NCI-H2029 treated with DMSO at 0.1 percent for 48 hours (cell line): ENCODE results near the gene TMEM63C.

Experiments used
- DNase-seq: peaks from one replicate; lab custom pipeline; 2025; lab: John Stamatoyannopoulos, UW

Gene TMEM63C

DNA sequence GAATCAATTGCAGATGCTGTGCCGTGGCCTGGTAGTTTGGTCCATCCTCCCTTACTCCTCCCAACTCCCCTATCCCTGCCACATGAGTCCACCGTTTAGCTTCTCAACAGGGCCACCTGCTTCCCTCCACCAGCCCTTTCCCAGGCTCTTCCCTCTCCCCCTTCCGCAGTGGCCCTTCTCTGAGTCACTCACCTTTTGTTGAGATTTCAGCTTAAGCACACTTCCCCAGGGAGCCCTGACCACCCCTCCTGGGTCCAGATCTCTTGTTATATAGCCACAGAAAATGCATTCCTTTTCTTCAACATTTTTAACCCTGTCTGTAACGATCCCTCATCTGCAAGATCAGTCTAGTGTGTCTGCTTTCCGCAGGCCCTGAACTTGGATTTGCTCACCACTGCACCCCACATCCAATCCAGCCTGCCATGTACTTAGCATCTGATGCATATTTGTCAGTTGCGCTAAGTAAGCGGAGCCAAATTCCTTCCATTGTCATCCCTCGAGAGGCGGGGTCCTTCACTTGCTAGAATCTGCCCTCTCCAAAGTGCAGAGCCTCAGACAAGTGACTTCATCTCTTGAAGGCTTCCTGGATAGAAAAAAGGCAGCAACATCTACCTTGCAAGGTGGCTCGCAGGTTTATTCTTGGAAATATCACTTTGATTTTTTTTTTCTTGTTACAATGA, 41.1 kb downstream of the TMEM63C start:
- DNase-seq, result no peak

DNA sequence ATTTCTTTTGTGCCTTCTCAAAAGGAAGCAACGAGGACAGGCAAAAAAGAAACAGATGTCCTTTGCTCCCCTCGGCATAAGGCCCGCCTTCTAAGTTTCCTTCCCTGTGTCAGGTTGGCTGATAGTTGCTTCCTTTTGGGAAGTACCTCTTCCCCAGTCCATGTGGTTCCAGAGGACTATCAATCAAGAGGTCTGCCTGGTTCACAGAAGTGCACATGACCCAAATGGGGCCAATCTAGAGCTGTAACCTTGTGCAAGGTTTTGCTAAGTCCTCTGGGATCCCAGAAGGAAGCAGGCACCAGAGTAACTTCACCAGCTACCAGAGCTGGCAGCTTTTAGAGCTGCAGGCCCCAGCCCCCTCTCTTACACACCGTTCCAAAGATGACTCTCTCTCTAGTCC, 42.6 kb downstream of the TMEM63C start:
- no peak for DNase-seq

DNA sequence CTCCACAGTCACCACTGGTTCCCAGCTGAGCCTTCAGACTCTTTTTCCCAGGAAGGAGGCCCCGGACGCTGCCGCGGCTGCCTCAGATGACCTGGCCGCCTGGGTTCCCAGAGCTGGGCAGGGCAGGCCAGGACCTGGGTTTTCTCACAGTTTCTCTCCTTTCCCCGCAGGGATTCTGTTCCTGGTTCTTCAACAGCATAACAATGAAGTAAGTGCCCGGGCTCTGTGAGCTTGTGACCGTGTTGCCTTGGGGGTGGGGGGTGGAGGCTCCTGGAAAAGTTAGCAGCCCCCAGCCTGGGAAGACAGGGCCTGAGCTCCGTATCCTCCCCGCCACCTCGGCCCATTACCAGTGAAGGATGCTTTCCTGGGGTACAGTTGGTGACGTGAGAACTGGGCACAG, 43.7 kb downstream of the TMEM63C start:
- DNase-seq, result no peak

DNA sequence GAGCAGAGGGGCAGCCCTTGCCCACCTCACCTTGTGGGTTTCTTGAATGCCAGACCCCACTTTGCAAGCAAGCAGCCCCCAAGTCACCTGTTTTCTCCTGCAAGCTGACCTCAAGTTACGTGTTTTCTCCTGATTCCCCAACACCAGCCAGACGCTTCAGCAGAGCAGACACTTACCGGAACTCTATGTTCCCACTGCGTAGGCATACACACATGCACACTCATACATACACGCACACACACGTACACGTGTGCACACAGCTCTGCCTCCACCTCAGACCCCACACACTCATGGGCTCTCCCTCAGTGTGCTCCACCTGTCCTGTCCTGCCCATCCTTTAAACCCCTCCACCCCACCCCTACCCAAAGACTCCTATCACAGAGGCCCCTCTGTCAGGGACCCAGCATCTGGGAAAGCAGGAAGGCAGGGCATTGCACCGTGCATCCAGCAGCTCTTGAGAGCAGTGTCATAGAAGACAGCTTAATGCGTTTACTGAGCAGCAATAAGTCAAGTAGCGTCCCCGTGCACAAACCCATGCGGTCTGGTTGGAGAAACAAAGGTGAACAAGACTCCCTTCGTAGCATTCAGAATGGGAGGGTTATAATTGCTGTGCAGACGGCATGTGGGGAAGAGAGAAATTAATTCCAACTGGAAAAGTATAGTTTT, 44.4 kb downstream of the TMEM63C start:
- DNase-seq, result no peak

DNA sequence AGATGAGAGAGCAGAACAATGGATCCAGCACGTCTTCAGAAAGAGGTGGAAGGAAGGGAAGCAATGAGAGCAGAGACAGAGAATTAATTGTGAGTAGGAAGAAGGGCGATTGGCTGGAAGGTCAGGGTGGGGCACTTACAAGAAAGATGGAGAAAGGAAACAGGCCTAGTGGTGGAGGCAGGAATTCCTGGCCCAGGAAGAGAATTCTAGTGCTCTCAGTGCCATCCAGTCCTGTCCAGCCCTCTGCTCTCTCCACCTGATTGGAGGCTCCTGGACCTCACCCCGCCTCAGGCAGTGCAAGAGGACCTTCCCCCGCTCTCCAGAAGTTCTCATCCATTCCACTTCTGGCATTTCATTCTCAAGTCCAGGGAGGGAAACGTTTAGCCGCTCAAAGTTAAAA, 46.5 kb downstream of the TMEM63C start:
- DNase-seq, result no peak

DNA sequence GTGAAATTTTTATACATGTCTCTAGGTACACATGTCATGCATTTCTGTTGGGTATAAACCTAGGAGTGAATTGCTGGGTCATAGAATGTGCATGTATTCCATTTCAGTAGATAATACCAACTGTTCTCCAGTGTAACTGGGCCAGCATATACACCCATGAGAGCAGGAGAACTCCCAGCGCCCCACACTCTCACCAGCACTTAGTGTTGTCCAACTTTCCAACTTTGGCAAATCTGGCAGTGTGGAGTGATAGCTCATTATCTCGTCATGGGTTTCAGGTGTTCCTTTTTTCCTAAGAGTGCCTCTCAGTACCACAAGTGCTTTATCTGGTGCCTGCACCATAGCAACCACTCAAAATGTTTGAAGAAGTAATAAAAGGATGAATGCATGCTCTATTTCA, 49.3 kb downstream of the TMEM63C start:
- DNase-seq, result peak; percentile 26

DNA sequence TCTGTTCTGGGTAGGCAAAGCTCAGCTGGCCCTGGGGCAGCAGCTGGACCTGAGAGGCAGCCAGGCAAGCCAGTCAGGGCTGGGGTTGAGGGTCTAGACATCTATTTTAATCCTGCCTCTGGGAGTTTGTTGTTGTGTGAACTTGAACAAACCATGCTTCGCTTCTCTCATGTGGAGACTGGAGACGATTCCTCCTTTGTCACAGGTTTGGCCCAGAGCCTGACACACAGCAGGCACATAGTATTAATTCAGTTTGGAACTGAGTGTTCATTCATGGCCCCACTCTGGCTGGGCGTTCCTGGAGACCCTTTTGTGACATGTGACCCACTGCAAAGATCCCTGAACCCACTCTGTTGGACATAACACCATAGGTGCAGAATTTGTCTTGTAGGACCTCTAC, 50.1 kb downstream of the TMEM63C start:
- DNase-seq, result no peak

DNA sequence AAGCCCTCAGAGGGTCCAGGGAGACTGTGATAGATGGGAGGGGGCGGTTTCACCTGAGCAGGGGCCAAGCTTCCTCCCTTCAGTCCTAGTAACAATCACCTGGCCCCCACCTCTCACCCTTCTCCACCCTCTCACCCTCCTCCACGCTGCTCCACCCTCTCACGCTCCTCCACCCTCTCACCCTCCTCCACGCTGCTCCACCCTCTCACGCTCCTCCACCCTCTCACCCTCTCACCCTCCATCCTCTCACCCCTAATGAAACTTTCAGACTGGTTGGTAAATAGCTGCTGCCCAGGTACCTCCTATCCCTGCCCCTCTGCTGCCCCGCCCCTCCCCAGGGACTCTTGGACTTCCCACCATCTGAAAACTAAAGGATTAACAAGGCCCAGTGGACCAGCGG, 55.2 kb downstream of the TMEM63C start:
- DNase-seq, result no peak

DNA sequence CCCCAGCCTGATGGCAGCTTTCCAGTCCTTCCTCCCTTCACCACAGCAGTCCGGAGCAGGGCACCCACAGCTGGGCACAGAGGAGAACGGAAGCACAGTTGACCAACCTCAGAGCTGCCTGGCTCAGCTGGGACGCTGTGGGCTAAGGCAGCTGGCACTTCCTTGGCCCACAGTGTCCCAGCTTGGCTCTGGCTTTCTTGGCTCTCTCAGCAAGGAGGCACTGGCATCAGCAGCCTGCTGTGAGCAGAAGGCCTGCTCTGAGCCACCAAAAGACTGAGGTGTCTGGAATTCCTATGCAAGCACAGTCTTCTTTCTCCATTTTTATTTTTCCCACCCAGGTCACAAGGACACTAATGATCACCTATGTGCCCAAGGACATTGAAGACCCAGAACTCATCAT, 56.8 kb downstream of the TMEM63C start:
- no peak for DNase-seq

DNA sequence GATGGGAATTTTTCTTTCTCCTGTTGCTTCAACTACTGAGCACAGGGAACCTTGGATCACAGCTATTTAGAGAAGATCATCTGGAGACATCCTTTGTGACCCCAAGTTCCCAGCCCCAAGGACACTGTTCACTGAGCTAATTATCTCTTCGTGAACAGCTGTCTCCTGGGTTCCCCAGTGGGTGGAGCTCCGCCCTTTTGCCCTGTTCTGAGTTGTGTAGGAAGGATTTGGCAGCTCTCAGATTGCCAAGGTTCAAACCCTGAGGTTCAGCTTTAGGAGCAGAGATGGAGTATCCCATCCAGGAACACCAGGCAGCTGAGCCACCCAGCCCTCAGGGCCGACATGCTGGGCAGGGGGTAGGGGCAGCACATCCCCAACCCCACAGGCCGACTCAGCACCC, 57.4 kb downstream of the TMEM63C start:
- DNase-seq, result no peak

DNA sequence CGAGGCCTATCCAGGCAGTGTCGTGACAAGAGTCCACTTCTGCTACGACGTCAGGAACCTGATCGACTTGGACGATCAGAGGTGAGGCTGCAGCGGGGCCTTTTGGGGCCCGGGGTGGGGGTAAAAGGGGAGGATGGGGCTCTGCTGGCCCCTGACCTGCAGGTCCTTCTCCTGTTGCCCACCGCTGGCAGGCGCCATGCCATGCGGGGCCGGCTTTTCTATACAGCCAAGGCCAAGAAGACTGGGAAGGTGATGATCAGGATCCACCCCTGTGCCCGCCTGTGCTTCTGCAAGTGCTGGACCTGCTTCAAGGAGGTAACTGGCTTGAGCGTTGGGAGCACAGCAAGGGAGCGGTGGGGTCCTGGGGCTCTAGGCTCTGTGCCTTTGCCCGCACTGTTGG, 57.8 kb downstream of the TMEM63C start:
- DNase-seq, result no peak

DNA sequence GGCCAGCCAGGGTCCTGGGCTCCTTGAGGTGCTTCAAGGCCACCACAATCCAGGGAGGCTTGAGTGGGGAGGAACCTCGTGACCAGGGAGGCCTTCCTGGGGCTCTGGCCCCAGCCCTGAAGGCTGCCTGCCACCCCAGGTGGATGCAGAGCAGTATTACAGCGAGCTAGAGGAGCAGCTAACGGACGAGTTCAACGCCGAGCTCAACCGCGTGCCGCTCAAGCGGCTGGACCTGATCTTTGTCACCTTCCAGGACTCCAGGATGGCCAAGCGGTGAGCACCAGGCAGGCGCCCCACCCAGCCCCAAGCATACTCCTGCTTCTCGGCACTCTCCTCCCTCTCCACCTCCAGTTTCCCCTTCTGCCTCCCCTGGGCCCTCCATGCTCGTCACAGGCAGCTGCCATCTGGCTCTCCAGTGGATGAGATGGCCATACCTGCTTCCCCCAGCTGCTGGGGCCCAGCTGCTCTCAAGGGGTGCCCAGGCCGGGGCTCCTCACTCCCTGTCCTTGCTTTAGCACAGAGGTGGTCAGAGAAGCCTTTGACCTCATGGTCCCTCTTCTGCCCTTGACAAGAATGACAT, 58.8 kb downstream of the TMEM63C start:
- DNase-seq, result no peak

DNA sequence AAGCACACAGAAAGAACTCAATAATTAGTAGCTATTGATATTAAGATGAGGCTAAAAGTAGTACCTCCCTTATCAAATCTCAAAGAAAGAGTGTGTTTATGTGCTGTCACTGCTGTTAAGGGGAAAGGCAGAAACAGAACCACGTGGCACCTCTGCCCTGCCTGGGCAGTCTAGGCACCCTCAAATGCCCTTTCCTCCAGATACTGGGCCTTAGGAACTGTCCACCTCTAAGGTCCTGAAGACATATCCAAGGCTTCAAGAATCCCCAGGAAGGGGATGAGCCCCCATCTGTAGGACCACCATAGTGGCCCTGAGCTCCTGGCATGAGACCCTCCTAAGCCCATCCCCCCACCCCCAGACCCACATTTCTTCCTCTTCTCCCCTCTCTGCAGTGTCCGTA, 60.4 kb downstream of the TMEM63C start:
- no peak for DNase-seq

DNA sequence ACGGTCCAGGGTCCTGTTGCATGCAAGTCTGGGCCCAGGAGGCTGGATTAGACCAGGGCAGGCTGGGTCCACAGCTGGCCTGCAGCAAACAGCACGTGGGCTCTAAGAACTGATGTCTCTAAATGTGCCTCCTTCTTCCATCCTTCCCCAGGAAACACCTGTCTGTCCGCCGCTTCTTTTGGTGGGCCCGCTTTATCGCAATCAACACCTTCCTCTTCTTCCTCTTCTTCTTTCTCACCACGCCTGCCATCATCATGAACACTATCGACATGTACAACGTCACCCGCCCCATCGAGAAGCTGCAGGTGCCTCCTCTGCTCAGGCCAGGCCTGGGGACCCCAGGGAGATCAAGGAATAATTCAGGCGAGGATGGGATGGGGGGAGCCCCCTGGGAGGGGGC, 61.2 kb downstream of the TMEM63C start:
- no peak for DNase-seq

DNA sequence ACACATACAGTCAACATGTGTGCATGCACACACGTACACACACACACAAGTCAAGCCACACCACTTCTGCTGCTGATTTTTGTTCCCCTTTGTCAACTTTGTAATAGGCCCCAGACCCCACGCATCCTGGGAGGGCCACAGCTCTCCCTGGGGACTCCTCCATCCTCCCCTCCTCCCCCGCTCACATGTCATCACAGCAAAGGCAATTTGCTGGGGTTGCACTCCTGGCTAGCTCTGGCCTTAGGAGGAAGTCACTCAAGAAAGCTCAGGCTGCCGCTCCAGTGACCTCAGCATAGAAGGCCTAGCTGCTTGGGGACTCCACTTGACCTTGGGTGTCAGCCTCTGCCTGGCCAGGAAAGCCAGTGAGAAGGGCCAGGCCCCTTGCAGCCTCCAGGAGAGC, 62.3 kb downstream of the TMEM63C start:
- no peak for DNase-seq

DNA sequence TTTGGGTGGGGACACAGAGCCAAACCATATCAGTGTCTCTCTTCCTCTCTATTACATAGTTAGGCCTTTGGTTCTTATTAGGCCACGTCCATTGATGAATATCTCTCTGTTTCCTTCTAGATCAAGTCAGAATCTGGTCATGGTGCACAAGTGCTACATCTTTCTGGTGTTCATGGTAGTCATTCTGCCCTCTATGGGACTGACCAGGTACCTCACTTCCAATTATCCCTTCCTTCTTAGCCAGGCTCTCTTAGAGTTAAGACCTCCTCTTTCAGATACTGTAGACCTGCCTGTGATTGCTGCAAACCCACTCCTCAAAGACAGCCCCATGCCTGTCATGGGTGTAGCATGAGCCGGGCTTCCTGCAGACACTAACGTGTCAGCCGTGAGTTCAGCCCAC, 64.2 kb downstream of the TMEM63C start:
- DNase-seq, result no peak

DNA sequence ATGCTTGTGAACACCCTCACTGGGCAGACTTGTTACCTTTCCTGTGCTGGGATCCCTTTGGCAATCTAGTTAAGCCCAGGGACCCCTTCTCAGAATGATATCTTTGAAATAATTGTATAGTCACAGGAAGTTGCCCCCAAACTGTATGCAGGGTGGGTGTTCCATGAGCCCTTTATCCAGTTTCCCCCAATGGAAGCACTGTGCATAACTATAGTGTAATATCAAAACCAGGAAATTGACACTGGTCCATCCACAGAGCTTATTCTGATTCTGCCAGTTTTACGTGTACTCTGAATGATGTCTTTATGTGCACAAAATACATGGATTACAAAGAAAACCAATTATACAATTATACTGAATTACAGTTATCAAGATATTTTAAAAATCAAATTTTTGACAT, 65.2 kb downstream of the TMEM63C start:
- DNase-seq, result no peak

DNA sequence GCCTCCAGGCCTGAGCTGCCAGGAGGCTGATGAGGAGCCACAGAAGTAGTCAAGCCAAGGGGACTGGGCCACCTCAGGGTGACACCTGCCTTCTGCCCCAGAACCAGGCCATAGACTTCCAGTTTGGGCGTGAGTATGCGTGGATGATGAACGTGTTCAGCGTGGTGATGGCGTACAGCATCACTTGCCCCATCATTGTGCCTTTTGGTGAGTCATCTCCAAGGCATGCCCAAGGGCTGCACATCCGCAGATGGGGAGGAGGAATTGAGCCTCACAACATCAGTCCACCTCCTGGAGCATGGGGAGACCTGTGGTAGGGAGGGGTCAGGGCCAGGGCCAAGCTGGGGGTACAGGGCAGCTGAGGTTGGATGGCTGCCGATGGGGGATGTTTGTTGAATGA, 67.1 kb downstream of the TMEM63C start:
- DNase-seq, result no peak

DNA sequence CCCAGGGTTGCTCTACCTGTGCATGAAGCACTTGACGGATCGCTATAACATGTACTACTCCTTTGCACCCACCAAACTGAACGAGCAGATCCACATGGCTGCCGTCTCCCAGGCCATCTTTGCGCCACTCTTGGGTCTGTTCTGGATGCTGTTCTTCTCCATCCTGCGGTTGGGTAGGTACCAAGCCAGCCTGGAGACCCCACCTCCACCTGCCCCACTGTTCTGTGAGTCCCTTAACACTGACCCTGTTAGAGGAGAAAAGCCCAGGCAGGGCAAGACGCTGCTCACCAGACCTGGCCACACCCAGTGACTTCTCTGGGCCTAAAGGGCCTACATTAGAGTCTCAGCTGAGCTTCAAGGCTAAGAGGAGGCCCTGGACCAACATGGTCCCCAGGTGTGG, 67.7 kb downstream of the TMEM63C start:
- no peak for DNase-seq

DNA sequence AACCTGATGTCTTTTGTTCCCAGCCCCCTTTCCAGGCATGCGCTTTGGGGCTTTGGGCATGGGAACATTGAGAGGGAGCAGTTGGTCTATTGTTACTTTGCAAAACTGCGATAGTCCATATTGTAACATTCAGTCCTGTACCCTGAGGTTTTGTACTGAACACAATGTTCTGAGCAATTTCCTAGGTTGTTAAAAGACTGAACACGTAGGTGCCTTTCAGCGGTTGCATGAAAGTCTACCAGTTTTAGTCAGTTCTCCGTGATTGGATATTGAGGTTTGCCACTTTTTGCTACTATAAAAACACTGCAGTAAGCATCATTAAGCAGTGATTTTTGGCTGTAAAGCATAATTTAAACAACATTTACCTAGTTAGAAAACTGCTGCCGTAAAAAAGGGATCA, 69.3 kb downstream of the TMEM63C start:
- DNase-seq, result no peak

DNA sequence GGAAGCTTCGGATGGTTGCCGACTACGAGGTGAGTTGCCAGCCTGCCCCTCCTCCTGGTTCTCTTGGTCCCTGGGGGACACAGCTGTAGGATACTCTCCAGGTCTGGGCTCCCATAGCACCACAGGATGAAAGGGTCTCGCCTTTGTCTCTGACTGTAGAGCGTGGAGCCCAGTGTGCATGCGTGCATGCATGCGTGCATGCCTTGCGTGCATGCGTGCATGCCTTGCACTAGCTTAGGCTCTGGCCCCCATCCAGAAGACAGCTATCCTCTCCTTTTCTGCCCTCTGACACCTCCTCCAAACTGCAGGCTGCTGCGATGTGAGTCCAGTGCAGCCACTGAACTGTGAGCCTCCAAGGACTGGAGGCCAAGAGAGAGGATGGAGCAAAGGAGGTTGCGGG, 70.3 kb downstream of the TMEM63C start:
- no peak for DNase-seq

DNA sequence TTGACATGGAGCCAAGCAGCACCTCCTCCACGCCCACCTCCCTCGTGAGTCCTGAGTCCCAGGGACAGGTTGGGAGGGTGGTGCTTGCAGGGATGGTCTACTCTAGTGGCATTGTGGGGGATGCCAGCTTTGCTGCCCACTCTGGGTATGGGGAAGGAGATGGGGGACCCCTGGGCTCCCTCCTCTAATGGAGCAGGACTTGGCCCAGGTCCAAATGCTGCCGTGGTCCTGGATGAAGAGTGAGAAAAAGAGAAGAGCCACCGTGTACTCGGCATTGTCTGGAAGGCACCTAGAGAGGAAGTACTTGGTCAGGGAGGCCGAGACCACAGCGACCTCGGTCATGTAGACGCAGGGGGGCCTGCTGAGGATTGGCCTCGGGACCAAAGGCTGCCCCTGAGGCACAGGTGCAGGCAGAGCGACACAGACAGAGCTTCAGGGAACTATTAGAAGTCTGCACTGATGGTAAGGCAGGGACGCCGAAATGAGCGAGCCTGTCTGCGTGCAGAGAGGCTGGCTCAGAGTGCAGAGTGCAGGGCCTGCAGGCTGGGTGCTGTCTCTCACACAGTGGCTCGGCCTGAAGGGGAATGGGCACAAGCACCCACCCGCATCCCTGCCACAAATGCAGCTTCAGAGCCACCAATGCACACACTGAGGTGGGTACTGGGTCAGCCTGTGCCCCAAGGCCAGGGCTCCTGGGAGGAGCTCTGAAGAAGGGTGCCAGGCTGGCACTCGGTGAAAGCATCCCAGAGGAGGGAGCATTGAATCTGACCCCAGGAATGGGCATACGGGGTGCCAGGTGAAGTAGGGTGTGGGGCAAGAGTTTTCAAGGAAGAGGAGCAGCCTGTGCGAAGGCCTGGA, 72.0 kb downstream of the TMEM63C start:
- no peak for DNase-seq

DNA sequence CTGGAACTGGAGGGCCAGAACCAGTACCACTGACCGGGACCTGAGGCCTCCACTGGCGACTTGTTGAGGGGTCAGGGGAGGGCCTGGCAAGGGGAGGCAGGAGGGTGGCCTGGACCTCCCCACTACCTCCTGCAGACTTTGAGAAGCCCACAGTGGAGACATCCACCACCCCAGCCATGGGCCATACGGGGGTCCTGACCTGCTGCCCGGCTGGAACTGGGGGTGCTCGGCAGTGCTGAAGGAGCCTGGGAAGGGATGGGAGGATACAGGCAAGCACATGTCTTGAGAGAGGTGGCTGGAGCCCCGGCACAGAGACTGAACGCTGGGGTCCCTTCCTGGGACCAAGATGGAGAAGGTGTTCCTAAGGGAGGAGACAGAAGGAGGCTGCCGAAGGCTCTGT, 75.1 kb downstream of the TMEM63C start:
- no peak for DNase-seq
